GM12878 (cell line): ENCODE measurements around the gene GTF3A.

Experiments
- EZH2 ChIP-seq: IDR thresholded peaks from 2 replicates; pipeline ENCODE4 v1.6.1; 2012; ENCODE audit warnings: low read depth, mild to moderate bottlenecking, control low read depth, inconsistent platforms, low read length, borderline replicate concordance; ENCODE audit not compliant: control insufficient read depth
- TF ChIP-seq, protein P1 (sequence below), 3 experiments: IDR thresholded peaks in 2 of 3; conservative IDR thresholded peaks in 1 of 3; 2 replicates each; pipeline ENCODE4 v1.5.1; 2011; ENCODE audit warnings: low read depth in 3 of 3, low read length in 3 of 3, mild to moderate bottlenecking in 3 of 3, control low read depth in 2 of 3, moderate library complexity in 2 of 3, inconsistent platforms in 1 of 3, mixed read lengths in 1 of 3; ENCODE audit not compliant: control insufficient read depth in 2 of 3, insufficient read depth in 1 of 3; ENCODE audit errors: extremely low read depth in 1 of 3

DNA sequence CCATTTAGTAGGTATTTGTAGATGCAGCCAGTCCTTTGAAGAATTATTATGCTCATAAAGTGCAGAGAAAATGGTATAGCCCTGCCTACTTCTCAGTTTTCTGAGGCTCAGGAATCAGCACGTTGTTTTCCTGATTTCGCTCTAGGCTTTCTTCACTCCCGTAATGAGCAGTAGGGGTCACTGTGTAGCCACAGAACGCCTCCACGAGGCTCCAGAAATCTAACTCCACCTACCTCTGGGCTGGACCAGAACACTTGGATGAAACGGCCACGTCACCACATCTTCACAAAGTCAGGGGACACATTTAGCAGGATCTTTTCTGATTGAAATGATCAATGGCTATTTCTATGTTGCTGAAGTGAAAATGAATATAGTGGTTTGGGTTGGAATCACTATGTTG, 49.8 kb upstream of the GTF3A start:
- TF ChIP-seq, protein P1, sequence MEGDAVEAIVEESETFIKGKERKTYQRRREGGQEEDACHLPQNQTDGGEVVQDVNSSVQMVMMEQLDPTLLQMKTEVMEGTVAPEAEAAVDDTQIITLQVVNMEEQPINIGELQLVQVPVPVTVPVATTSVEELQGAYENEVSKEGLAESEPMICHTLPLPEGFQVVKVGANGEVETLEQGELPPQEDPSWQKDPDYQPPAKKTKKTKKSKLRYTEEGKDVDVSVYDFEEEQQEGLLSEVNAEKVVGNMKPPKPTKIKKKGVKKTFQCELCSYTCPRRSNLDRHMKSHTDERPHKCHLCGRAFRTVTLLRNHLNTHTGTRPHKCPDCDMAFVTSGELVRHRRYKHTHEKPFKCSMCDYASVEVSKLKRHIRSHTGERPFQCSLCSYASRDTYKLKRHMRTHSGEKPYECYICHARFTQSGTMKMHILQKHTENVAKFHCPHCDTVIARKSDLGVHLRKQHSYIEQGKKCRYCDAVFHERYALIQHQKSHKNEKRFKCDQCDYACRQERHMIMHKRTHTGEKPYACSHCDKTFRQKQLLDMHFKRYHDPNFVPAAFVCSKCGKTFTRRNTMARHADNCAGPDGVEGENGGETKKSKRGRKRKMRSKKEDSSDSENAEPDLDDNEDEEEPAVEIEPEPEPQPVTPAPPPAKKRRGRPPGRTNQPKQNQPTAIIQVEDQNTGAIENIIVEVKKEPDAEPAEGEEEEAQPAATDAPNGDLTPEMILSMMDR (IDR thresholded peaks at IDR 0.05 in 2 of 3, conservative IDR thresholded peaks at IDR 0.05 in 1 of 3; ENCODE audit: control insufficient read depth in 2 of 3, extremely low read depth in 1 of 3, insufficient read depth in 1 of 3, low read depth in 3 of 3, low read length in 3 of 3): peak; percentile 68 to 86 (median 80)
- no peak for TF ChIP-seq EZH2
